Chondrocyte (in vitro differentiated cells): ENCODE results near the gene MON2. TPM values are rescaled to one million over a fixed set of nuclear protein-coding genes. Genes with fewer than 3 reads are reported as not detected.

ENCODE experiments used
- DNase-seq: peaks from one replicate; pipeline ENCODE4 v3.0.0; 2021; ENCODE audit warnings: mixed read lengths, low spot score
- H3K27ac Mint-ChIP-seq: one replicate; pipeline ENCODE4 v1.8.0; 2021; ENCODE audit warnings: mild to moderate bottlenecking, moderate library complexity, mixed read lengths; ENCODE audit not compliant: unreplicated experiment
- H3K27me3 Mint-ChIP-seq: 2 replicates; pipeline ENCODE4 v1.8.0; 2021; ENCODE audit warnings: low read depth, mixed read lengths
- H3K36me3 Mint-ChIP-seq: 2 replicates; pipeline ENCODE4 v1.8.0; 2021; ENCODE audit warnings: low read depth, mixed read lengths
- H3K4me1 Mint-ChIP-seq: 2 replicates; pipeline ENCODE4 v1.8.0; 2021; ENCODE audit warnings: low read depth, mild to moderate bottlenecking, mixed read lengths
- H3K4me3 Mint-ChIP-seq: one replicate; pipeline ENCODE4 v1.8.0; 2021; ENCODE audit warnings: mild to moderate bottlenecking, moderate library complexity, mixed read lengths; ENCODE audit not compliant: unreplicated experiment
- H3K9me3 Mint-ChIP-seq: 2 replicates; pipeline ENCODE4 v1.8.0; 2021; ENCODE audit warnings: low read depth, mixed read lengths
- total RNA-seq: library from RNA; stranded (reverse); gene quantifications from 3 replicates; pipeline ENCODE4 v1.2.1, GENCODE V29; 2021
- TF ChIP-seq, protein P1 (sequence below): fragments of 200-600 bp; sonication (generic); IDR thresholded peaks from 2 replicates; pipeline ENCODE4 v1.5.0; 2021; ENCODE audit warnings: antibody characterized with exemption, mild to moderate bottlenecking, moderate library complexity

Gene MON2
- total RNA-seq, 1 donor from 2014 or later = 47.2 TPM

DNA sequence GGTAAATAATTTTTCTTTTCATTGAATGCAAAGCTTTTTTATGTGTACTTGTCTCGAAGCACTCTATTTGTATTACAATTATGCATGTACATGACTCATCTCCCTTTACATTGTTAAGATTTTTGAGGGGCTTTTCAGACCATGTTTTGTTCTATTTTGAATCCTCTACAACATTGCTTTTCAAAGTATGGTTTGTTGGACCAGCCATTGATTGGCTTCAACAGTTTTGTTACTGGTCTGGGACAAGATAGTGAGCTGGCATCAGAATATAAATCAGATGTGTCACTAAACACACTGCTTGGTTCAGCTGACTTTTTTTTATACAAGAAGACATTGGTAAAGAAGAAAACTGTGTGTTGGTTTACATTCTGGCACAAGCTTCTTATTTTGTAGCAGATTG is 122.3 kb downstream of the MON2 start:
- H3K27ac Mint-ChIP-seq = no peak overlapping the region
- H3K4me3 Mint-ChIP-seq = no peak overlapping the region
- TF ChIP-seq, protein P1, sequence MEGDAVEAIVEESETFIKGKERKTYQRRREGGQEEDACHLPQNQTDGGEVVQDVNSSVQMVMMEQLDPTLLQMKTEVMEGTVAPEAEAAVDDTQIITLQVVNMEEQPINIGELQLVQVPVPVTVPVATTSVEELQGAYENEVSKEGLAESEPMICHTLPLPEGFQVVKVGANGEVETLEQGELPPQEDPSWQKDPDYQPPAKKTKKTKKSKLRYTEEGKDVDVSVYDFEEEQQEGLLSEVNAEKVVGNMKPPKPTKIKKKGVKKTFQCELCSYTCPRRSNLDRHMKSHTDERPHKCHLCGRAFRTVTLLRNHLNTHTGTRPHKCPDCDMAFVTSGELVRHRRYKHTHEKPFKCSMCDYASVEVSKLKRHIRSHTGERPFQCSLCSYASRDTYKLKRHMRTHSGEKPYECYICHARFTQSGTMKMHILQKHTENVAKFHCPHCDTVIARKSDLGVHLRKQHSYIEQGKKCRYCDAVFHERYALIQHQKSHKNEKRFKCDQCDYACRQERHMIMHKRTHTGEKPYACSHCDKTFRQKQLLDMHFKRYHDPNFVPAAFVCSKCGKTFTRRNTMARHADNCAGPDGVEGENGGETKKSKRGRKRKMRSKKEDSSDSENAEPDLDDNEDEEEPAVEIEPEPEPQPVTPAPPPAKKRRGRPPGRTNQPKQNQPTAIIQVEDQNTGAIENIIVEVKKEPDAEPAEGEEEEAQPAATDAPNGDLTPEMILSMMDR = no peak
- H3K36me3 Mint-ChIP-seq = peaks cover 11% of the 10 kb centered on the region
- peaks cover 8% of the 10 kb centered on the region for H3K4me1 Mint-ChIP-seq
- no peaks in the 10 kb centered on the region for H3K27me3 Mint-ChIP-seq
- no peak for DNase-seq
- no peaks in the 10 kb centered on the region for H3K9me3 Mint-ChIP-seq

DNA sequence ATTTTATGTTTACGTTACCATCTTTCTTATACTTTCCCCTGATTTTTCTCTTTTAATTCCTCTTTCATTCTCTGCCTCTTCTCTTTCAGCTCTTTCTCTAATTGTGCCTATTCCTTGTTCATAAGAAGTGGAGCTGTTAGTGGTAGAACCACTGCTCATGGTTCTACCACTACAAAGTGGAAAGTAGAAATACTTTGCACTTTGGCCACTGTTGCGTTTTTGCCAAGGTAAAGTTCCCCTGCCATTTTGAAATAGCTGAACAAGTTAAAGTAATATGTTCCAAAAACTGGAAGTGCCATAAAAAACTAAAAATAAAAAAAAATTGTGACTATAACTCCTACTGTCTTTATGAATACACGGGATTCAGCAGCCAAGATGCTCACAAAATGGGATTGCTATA is 130.6 kb downstream of the MON2 start:
- H3K4me1 Mint-ChIP-seq = peaks cover 12% of the 10 kb centered on the region
- H3K27ac Mint-ChIP-seq = no peak overlapping the region
- no peak overlapping the region for H3K4me3 Mint-ChIP-seq
- TF ChIP-seq, protein P1 = no peak
- H3K27me3 Mint-ChIP-seq = no peaks in the 10 kb centered on the region
- no peak for DNase-seq
- no peaks in the 10 kb centered on the region for H3K36me3 Mint-ChIP-seq
- no peaks in the 10 kb centered on the region for H3K9me3 Mint-ChIP-seq

DNA sequence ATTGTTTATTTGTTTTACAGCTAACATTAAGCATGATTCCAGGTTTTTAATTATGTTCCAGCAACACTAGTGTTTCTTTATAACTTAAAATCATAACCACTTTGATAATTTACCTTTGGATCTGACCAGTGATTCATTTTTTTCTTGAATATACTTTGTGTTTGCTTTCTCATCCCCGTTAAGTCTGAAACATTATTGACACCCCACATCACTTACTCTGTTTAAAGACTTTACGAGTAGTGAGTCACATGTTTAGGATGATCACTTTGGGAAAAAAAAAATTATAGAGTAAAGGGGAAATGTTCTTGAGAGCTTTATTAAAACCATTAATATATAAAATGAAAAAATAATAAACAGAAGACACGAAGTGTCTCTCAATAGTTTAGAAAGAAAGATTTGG is 132.2 kb downstream of the MON2 start:
- H3K27ac Mint-ChIP-seq = no peak overlapping the region
- H3K4me1 Mint-ChIP-seq = peaks cover 12% of the 10 kb centered on the region
- no peaks in the 10 kb centered on the region for H3K36me3 Mint-ChIP-seq
- no peaks in the 10 kb centered on the region for H3K9me3 Mint-ChIP-seq
- H3K4me3 Mint-ChIP-seq = no peak overlapping the region
- no peaks in the 10 kb centered on the region for H3K27me3 Mint-ChIP-seq
- DNase-seq = no peak
- TF ChIP-seq, protein P1 = no peak

DNA sequence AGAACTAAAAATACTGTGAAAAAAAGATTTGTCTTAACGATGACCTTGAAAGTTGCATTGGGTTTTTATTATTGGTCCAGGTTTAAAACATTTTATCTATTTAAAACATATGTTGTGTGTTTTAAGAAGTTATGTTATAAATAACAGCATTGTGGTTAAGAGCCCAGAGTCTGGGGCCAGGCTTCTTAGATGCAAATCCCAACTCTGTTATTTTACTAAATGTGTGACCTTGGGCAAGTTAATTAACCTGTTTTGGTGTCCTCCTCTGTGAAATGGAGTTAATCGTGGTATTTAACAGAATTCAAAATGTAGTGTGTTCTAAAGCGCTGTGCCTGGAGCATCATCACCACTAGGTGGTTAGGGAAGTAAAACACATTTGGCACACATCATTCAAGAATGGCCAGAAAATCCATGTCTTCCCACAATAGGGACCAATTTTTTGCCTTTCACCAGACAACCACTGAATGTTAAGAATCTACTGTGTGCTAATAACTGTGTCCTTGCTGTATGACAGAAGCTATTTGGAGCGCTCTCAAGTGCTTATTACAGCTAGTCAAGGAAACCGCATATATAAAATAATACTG is 133.3 kb downstream of the MON2 start:
- no peaks in the 10 kb centered on the region for H3K36me3 Mint-ChIP-seq
- H3K27ac Mint-ChIP-seq = no peak overlapping the region
- TF ChIP-seq, protein P1 = peak; percentile 61
- no peak overlapping the region for H3K4me3 Mint-ChIP-seq
- no peaks in the 10 kb centered on the region for H3K9me3 Mint-ChIP-seq
- H3K27me3 Mint-ChIP-seq = no peaks in the 10 kb centered on the region
- no peak for DNase-seq
- H3K4me1 Mint-ChIP-seq = peaks cover 13% of the 10 kb centered on the region

DNA sequence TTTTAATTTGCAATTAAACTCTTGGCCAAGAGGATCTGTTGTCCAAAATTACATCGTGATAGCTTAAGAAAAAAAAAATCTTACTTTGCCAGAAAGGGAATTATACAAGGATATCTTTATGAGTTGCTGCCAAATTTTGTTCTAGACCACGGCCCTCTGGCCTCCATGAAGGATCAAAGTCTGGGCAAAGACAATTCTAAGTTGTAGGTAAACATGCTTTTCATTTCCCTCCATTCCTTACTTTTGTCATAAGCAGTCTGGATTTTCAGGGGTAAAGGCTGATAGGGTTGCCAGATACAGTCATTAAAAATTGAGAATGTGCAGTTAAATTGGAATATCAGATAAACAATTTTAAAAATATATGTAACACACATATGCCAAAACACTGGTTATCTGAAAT is 135.1 kb downstream of the MON2 start:
- H3K27me3 Mint-ChIP-seq = no peaks in the 10 kb centered on the region
- peaks cover 31% of the 10 kb centered on the region for H3K4me1 Mint-ChIP-seq
- H3K36me3 Mint-ChIP-seq = peaks cover 2% of the 10 kb centered on the region

More for the DNA sequence above, 135.1 kb downstream of the MON2 start:
- Mint-ChIP-seq H3K9me3 (no peaks in the 10 kb centered on the region), H3K4me3 (peak overlapping the region; percentile 86), H3K27ac (peak overlapping the region; percentile 99)
- TF ChIP-seq, protein P1 = no peak
- DNase-seq = no peak
